HG03097 (cell line): Measurements from ENCODE around the gene KANK2.

ENCODE experiments used
- ATAC-seq: cut with Tn5 transposase; IDR thresholded peaks from one replicate; pipeline ENCODE4 v1.9.1; 2021; ENCODE audit not compliant: unreplicated experiment, low FRiP score

The KANK2 gene

GRCh38 chr19:11197291-11198174 lies at the start of gene KANK2:
KANK2 (minus strand) TSS chr19:11197545; CDS start chr19:11194511, 3,034 bp downstream.
- peak; percentile 59 for ATAC-seq

GRCh38 chr19:11246941-11247340 lies 49.6 kb upstream of the KANK2 start:
- ATAC-seq = no peak

GRCh38 chr19:11244846-11245589 lies 47.7 kb upstream of the KANK2 start:
- ATAC-seq = no peak

GRCh38 chr19:11243798-11244169 lies 46.4 kb upstream of the KANK2 start:
- no peak for ATAC-seq

GRCh38 chr19:11242864-11243797 lies 45.8 kb upstream of the KANK2 start:
- ATAC-seq = no peak

GRCh38 chr19:11242025-11242424 lies 44.7 kb upstream of the KANK2 start:
- no peak for ATAC-seq

GRCh38 chr19:11240008-11240444 lies 42.7 kb upstream of the KANK2 start:
- ATAC-seq = no peak

GRCh38 chr19:11239377-11240000 lies 42.1 kb upstream of the KANK2 start, which contains the start of gene ANGPTL8:
ANGPTL8 (plus strand) TSS chr19:11239619; CDS start chr19:11239638, 19 bp downstream.
- no peak for ATAC-seq

- ATAC-seq = no peak
Observed at GRCh38 chr19:11238781-11239376, 41.5 kb upstream of the KANK2 start.

- no peak for ATAC-seq
Observed at GRCh38 chr19:11238041-11238440, 40.7 kb upstream of the KANK2 start.

GRCh38 chr19:11237321-11237720 lies 40.0 kb upstream of the KANK2 start:
- ATAC-seq = no peak

- ATAC-seq = no peak
Observed at GRCh38 chr19:11236324-11237301, 39.3 kb upstream of the KANK2 start.

- no peak for ATAC-seq
Observed at GRCh38 chr19:11234486-11235075, 37.2 kb upstream of the KANK2 start.

GRCh38 chr19:11233073-11233472 lies 35.7 kb upstream of the KANK2 start:
- no peak for ATAC-seq

- ATAC-seq = no peak
Observed at GRCh38 chr19:11232555-11232954, 35.2 kb upstream of the KANK2 start.

- ATAC-seq = no peak
Observed at GRCh38 chr19:11230621-11231386, 33.5 kb upstream of the KANK2 start.

GRCh38 chr19:11227195-11227886 lies 30.0 kb upstream of the KANK2 start:
- no peak for ATAC-seq
